WTC11 (cell line): ENCODE data around the gene KRT6C. TPM values are rescaled to one million over a fixed set of nuclear protein-coding genes. Genes with fewer than 3 reads are reported as not detected.

ENCODE experiments used
- ATAC-seq: fragments of 200-7000 bp; cut with Tn5 transposase; 2 replicates; pipeline ENCODE4 v1.10.0; 2021; ENCODE audit warnings: mild to moderate bottlenecking, moderate library complexity
- CTCF ChIA-PET: fragments of 300-600 bp; sonication (Branson Sonifier 250); formaldehyde crosslinking; loops from one replicate; lab custom pipeline; 2021; ENCODE audit warnings: antibody characterized with exemption; lab: Charles Lee
- POLR2A ChIA-PET: fragments of 350-600 bp; sonication (Branson Sonifier 250); formaldehyde crosslinking; loops from one replicate; lab custom pipeline; 2021; ENCODE audit warnings: antibody characterized with exemption; lab: Charles Lee
- DNase-seq: peaks from one replicate; pipeline ENCODE4 v3.0.0; 2021; ENCODE audit warnings: low spot score
- H3K27ac Mint-ChIP-seq: 2 replicates; pipeline ENCODE4 v1.8.0; 2021; ENCODE audit warnings: mixed read lengths
- H3K27me3 Mint-ChIP-seq: 2 replicates; pipeline ENCODE4 v1.8.0; 2021; ENCODE audit warnings: low read depth, mild to moderate bottlenecking, moderate library complexity, mixed read lengths
- H3K36me3 Mint-ChIP-seq: 2 replicates; pipeline ENCODE4 v1.8.0; 2021; ENCODE audit warnings: mixed read lengths
- H3K4me1 Mint-ChIP-seq: 2 replicates; pipeline ENCODE4 v1.8.0; 2022; ENCODE audit warnings: mixed read lengths
- H3K4me3 Mint-ChIP-seq: 2 replicates; pipeline ENCODE4 v1.8.0; 2021; ENCODE audit warnings: mild to moderate bottlenecking, moderate library complexity, mixed read lengths
- H3K9me3 Mint-ChIP-seq: 2 replicates; pipeline ENCODE4 v1.8.0; 2021; ENCODE audit warnings: mixed read lengths
- ATF3 ChIP-seq: sonication (generic); formaldehyde crosslinking; conservative IDR thresholded peaks from 2 replicates; pipeline ENCODE4 v1.8.1; 2022; ENCODE audit warnings: mild to moderate bottlenecking, missing genetic modification reagents
- E2F5 ChIP-seq: sonication (generic); formaldehyde crosslinking; IDR thresholded peaks from 2 replicates; pipeline ENCODE4 v1.8.1; 2022; ENCODE audit warnings: mild to moderate bottlenecking, moderate library complexity, missing genetic modification reagents
- ELF4 ChIP-seq: sonication (generic); formaldehyde crosslinking; IDR thresholded peaks from 2 replicates; pipeline ENCODE4 v1.8.1; 2022; ENCODE audit warnings: low read depth, mild to moderate bottlenecking, moderate library complexity, missing genetic modification reagents
- ETV6 ChIP-seq: sonication (generic); formaldehyde crosslinking; IDR thresholded peaks from 2 replicates; pipeline ENCODE4 v1.8.1; 2022; ENCODE audit warnings: mild to moderate bottlenecking, missing genetic modification reagents
- FOXJ3 ChIP-seq: sonication (generic); formaldehyde crosslinking; IDR thresholded peaks from 2 replicates; pipeline ENCODE4 v1.9.0; 2021; ENCODE audit warnings: missing genetic modification reagents, mild to moderate bottlenecking, borderline replicate concordance
- GABPB1 ChIP-seq: sonication (generic); formaldehyde crosslinking; IDR thresholded peaks from 2 replicates; pipeline ENCODE4 v1.8.1; 2023; ENCODE audit warnings: mild to moderate bottlenecking, missing genetic modification reagents
- JAZF1 ChIP-seq: fragments of 250-450 bp; sonication (Bioruptor Pico); IDR thresholded peaks from 2 replicates; pipeline ENCODE4 v1.9.0; 2021; ENCODE audit warnings: moderate library complexity, mild to moderate bottlenecking, inconsistent platforms
- MLX ChIP-seq: sonication (generic); formaldehyde crosslinking; IDR thresholded peaks from 2 replicates; pipeline ENCODE4 v1.8.1; 2023; ENCODE audit warnings: mild to moderate bottlenecking, missing genetic modification reagents, moderate library complexity
- TEAD4 ChIP-seq: sonication (generic); formaldehyde crosslinking; IDR thresholded peaks from 2 replicates; pipeline ENCODE4 v1.8.0; 2022; ENCODE audit warnings: mild to moderate bottlenecking, missing genetic modification reagents
- ZNF138 ChIP-seq: sonication (generic); formaldehyde crosslinking; conservative IDR thresholded peaks from 2 replicates; pipeline ENCODE4 v1.8.1; 2022; ENCODE audit warnings: mild to moderate bottlenecking, moderate library complexity, missing genetic modification reagents
- ZNF219 ChIP-seq: sonication (generic); formaldehyde crosslinking; IDR thresholded peaks from 2 replicates; pipeline ENCODE4 v1.8.0; 2023; ENCODE audit warnings: missing genetic modification reagents, mild to moderate bottlenecking, borderline replicate concordance
- total RNA-seq: library from RNA; stranded (reverse); gene quantifications from 3 replicates; pipeline ENCODE4 v1.2.3, GENCODE V29; 2021
- TF ChIP-seq, protein P1 (sequence below): fragments of 250-450 bp; sonication (Bioruptor Pico); IDR thresholded peaks from 2 replicates; pipeline ENCODE4 v1.9.0; 2021; ENCODE audit warnings: moderate library complexity, mild to moderate bottlenecking, inconsistent platforms, borderline replicate concordance
- TF ChIP-seq, protein P2 (sequence below): sonication (generic); formaldehyde crosslinking; IDR thresholded peaks from 2 replicates; pipeline ENCODE4 v1.8.1; 2022; ENCODE audit warnings: missing genetic modification reagents, borderline replicate concordance
- TF ChIP-seq, protein P3 (sequence below): sonication (generic); formaldehyde crosslinking; IDR thresholded peaks from 2 replicates; pipeline ENCODE4 v1.8.1; 2022; ENCODE audit warnings: mild to moderate bottlenecking, missing genetic modification reagents, moderate library complexity, borderline replicate concordance

KRT6C gene
- total RNA-seq, 1 experiment from 2014 or later: not detected

DNA sequence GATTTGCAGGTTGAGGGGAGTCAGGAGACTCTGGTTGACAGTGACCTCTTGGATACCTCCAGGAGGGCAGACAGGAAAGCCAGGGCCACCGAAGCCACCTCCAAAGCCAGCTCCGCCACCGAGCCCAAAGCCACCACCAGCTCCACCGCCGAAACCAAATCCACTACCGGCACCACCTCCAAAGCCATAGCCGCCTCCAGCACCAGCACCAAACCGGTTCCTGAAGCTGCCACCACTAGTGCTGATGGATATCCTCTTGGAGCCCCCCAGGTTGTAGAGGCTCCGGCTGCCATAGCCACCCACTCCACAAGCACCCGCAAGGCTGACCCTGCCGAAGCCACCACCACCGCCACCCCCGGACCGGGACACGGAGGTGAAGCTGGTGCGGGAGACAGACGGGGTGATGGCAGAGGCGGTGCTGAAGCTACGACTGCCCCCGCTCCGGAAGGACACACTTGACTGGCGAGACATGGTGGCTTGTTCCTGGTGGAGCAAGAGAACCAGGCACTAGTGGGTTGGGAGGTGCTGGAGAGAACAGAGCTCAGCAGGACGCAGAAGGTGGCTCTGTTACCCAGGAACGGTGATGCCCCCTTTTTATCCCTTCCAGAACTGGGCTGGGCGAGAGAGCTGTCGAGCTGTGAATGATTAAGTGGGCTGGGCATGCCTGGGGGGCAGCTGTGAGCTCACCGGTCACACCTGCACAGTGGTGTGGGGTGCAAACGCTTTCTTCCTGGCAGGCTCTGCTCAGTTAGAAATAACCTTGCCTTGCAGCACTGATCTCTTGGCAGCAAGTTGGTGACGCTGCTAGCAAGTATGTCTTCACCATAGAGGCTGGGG is 46.4 kb upstream of the KRT6C start, which contains the start of gene KRT5:
KRT5 (minus strand) TSS at position 569 of the 837 bp plus-strand sequence; CDS start at position 471, 98 bp downstream.
- no peak within 1 kb of the TSS for H3K4me3 Mint-ChIP-seq
- DNase-seq: no peak
- H3K4me1 Mint-ChIP-seq: peaks cover 7% of the 10 kb centered on the region
- H3K27ac Mint-ChIP-seq: no peak within 1 kb of the TSS
- no peaks in the 10 kb centered on the region for H3K36me3 Mint-ChIP-seq
- ATAC-seq: no peak
- TF ChIP-seq, protein P1, sequence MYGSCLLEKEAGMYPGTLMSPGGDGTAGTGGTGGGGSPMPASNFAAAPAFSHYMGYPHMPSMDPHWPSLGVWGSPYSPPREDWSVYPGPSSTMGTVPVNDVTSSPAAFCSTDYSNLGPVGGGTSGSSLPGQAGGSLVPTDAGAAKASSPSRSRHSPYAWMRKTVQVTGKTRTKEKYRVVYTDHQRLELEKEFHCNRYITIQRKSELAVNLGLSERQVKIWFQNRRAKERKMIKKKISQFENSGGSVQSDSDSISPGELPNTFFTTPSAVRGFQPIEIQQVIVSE: no peak
- TF ChIP-seq FOXJ3: no peak
- TF ChIP-seq TEAD4 (CRISPR knock-in tag): no peak
- no peak for TF ChIP-seq ETV6 (CRISPR knock-in tag)
- TF ChIP-seq, protein P2, sequence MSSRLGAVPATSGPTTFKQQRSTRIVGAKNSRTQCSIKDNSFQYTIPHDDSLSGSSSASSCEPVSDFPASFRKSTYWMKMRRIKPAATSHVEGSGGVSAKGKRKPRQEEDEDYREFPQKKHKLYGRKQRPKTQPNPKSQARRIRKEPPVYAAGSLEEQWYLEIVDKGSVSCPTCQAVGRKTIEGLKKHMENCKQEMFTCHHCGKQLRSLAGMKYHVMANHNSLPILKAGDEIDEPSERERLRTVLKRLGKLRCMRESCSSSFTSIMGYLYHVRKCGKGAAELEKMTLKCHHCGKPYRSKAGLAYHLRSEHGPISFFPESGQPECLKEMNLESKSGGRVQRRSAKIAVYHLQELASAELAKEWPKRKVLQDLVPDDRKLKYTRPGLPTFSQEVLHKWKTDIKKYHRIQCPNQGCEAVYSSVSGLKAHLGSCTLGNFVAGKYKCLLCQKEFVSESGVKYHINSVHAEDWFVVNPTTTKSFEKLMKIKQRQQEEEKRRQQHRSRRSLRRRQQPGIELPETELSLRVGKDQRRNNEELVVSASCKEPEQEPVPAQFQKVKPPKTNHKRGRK (CRISPR knock-in tag): no peak
- TF ChIP-seq ELF4 (CRISPR knock-in tag): no peak
- TF ChIP-seq E2F5 (CRISPR knock-in tag): no peak
- no peak for TF ChIP-seq ATF3 (CRISPR knock-in tag)
- TF ChIP-seq ZNF219 (CRISPR knock-in tag): no peak
- no peak for TF ChIP-seq JAZF1 (CRISPR knock-in tag)
- no peak for TF ChIP-seq ZNF138 (CRISPR knock-in tag)
- POLR2A ChIA-PET: no interaction called here
- CTCF ChIA-PET: interaction anchor here (0.8 to 3.5 kb wide), 13 partner anchors 8 to 364 kb away, joined by 3 to 24 read pairs (median 3); no protein-coding TSS in a partner anchor
- H3K27me3 Mint-ChIP-seq: no peaks in the 10 kb centered on the region
- no peaks in the 10 kb centered on the region for H3K9me3 Mint-ChIP-seq

DNA sequence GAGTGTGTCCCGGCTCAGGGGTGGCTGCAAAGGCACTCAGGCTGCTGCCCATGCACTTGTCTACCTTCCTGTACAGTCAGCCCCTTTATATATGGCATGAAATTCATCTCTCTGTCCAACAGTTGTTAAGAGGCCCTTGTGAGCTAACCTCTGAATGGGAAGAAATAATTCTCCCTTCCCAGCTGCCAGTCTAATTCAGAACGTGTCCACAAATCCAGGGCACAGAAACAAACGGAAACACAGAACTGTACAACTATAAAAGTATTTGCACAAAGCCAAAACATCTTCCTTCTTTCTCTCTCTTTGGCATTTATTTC is 45.7 kb upstream of the KRT6C start:
- ATAC-seq (no peak), DNase-seq (no peak)
- Mint-ChIP-seq H3K36me3 (no peaks in the 10 kb centered on the region), H3K9me3 (no peaks in the 10 kb centered on the region), H3K4me3 (no peak overlapping the region), H3K4me1 (peaks cover 7% of the 10 kb centered on the region), H3K27ac (no peak overlapping the region), H3K27me3 (no peaks in the 10 kb centered on the region)
- TF ChIP-seq GABPB1 (CRISPR knock-in tag): no peak
- TF ChIP-seq MLX (CRISPR knock-in tag): no peak
- TF ChIP-seq, protein P3, sequence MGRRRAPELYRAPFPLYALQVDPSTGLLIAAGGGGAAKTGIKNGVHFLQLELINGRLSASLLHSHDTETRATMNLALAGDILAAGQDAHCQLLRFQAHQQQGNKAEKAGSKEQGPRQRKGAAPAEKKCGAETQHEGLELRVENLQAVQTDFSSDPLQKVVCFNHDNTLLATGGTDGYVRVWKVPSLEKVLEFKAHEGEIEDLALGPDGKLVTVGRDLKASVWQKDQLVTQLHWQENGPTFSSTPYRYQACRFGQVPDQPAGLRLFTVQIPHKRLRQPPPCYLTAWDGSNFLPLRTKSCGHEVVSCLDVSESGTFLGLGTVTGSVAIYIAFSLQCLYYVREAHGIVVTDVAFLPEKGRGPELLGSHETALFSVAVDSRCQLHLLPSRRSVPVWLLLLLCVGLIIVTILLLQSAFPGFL (CRISPR knock-in tag): no peak
- ChIA-PET CTCF (interaction anchor here (1.3 to 3.5 kb wide), 4 partner anchors 26 to 147 kb away, joined by 3 to 24 read pairs (median 8); no protein-coding TSS in a partner anchor), POLR2A (no interaction called here)
